Astrocyte (in vitro differentiated cells and primary cell): Measurements from ENCODE around the gene BRSK1.

Experiments
- CTCF ChIP-seq: IDR thresholded peaks from 2 replicates; pipeline ENCODE4 v1.5.1; 2011; ENCODE audit warnings: low read depth, mild to moderate bottlenecking, inconsistent platforms, low read length, moderate library complexity; ENCODE audit not compliant: insufficient read depth
- EZH2 ChIP-seq: IDR thresholded peaks from 2 replicates; pipeline ENCODE4 v1.6.1; 2012; ENCODE audit warnings: mild to moderate bottlenecking, low read length, inconsistent platforms; ENCODE audit not compliant: insufficient read depth

DNA sequence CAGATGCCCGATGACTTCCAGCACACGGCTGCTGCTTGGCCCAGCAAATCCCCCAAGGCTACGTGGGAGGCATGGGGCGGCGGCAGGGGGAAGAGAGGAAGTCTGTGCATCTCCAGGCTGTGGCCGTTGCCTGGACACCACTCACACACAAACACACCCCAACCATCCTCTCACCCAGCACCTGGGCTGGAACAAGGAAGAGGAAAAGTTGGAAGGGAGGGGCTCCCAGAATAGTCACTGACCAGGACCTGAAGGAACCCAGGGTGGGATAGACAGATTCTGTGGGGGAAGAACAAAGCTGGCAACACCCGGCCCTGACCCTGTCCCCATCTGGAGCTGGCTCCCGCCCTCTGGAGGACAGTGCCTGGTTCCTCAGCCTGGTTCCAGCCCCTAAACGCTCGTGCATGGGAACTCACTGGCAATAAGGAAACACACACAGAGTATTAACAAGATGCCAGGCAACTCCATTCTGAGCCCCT lies 36.1 kb upstream of the BRSK1 start:
- TF ChIP-seq CTCF, result no peak
- TF ChIP-seq EZH2, result no peak
